GM23338 (cell line): ENCODE data around the gene NRP2. TPM values are rescaled to one million over a fixed set of nuclear protein-coding genes. Genes with fewer than 3 reads are reported as not detected.

Experiments
- ATAC-seq: fragments of 200-7000 bp; cut with Tn5 transposase; 3 replicates; pipeline ENCODE4 v1.9.1; 2020
- DNase-seq: peaks from one replicate; pipeline ENCODE4 v3.0.0-alpha.2; 2015; ENCODE audit warnings: low spot score
- H2AFZ ChIP-seq: fragments of 200-600 bp; sonication (generic); 2 replicates; pipeline ENCODE4 v1.8.0; 2016; ENCODE audit warnings: antibody characterized with exemption, mild to moderate bottlenecking, moderate library complexity
- H3F3A ChIP-seq: fragments of 200-600 bp; sonication (generic); replicated peaks from 2 replicates; pipeline ENCODE4 v1.8.0; 2017; ENCODE audit warnings: antibody characterized with exemption, mixed run types, low read depth
- H3K27ac ChIP-seq: fragments of 200-600 bp; sonication (generic); 2 replicates; pipeline ENCODE4 v1.6.1; 2016; ENCODE audit warnings: low read depth
- H3K27me3 ChIP-seq: fragments of 200-600 bp; sonication (generic); 2 replicates; pipeline ENCODE4 v1.8.0; 2016; ENCODE audit warnings: mild to moderate bottlenecking, mixed run types, moderate library complexity; ENCODE audit not compliant: insufficient read depth
- H3K36me3 ChIP-seq: fragments of 200-600 bp; sonication (generic); 2 replicates; pipeline ENCODE4 v1.8.0; 2016; ENCODE audit warnings: mild to moderate bottlenecking; ENCODE audit not compliant: insufficient read depth
- H3K4me1 ChIP-seq: fragments of 200-600 bp; sonication (generic); 2 replicates; pipeline ENCODE4 v1.8.0; 2016; ENCODE audit warnings: mild to moderate bottlenecking, moderate library complexity; ENCODE audit not compliant: insufficient read depth
- H3K4me2 ChIP-seq: fragments of 200-600 bp; sonication (generic); 2 replicates; pipeline ENCODE4 v1.7.1; 2017; ENCODE audit warnings: mixed run types
- H3K4me3 ChIP-seq: fragments of 200-600 bp; sonication (generic); 2 replicates; pipeline ENCODE4 v1.6.1; 2016; ENCODE audit warnings: mixed run types
- H3K79me2 ChIP-seq: fragments of 200-600 bp; sonication (generic); replicated peaks from 2 replicates; pipeline ENCODE4 v1.8.0; 2017; ENCODE audit warnings: mild to moderate bottlenecking; ENCODE audit not compliant: insufficient read depth
- H3K9me2 ChIP-seq: fragments of 200-600 bp; sonication (generic); 2 replicates; pipeline ENCODE4 v1.8.0; 2017; ENCODE audit not compliant: insufficient read depth
- H4K20me1 ChIP-seq: fragments of 200-600 bp; sonication (generic); replicated peaks from 2 replicates; pipeline ENCODE4 v1.8.0; 2017; ENCODE audit warnings: mild to moderate bottlenecking; ENCODE audit not compliant: insufficient read depth
- H3K27ac Mint-ChIP-seq: 2 replicates; pipeline ENCODE4 v1.8.0; 2020; ENCODE audit warnings: inconsistent platforms, mild to moderate bottlenecking, moderate library complexity, mixed read lengths
- H3K27me3 Mint-ChIP-seq: 3 replicates; pipeline ENCODE4 v1.8.0; 2022; ENCODE audit warnings: low read depth, mild to moderate bottlenecking, moderate library complexity, mixed read lengths, inconsistent platforms; ENCODE audit not compliant: insufficient read depth, poor library complexity
- H3K36me3 Mint-ChIP-seq: 3 replicates; pipeline ENCODE4 v1.8.0; 2021; ENCODE audit warnings: low read depth, mild to moderate bottlenecking, inconsistent platforms, moderate library complexity, mixed read lengths
- H3K4me1 Mint-ChIP-seq: 3 replicates; pipeline ENCODE4 v1.8.0; 2020; ENCODE audit warnings: mild to moderate bottlenecking, inconsistent platforms, mixed read lengths
- H3K4me3 Mint-ChIP-seq: 3 replicates; pipeline ENCODE4 v1.8.0; 2021; ENCODE audit warnings: moderate library complexity, mild to moderate bottlenecking, inconsistent platforms, mixed read lengths
- H3K9me3 Mint-ChIP-seq: 3 replicates; pipeline ENCODE4 v1.8.0; 2020; ENCODE audit warnings: moderate library complexity, mild to moderate bottlenecking, inconsistent platforms, mixed read lengths
- CREB1 ChIP-seq: fragments of 250-450 bp; sonication (Bioruptor Pico); IDR thresholded peaks from 2 replicates; pipeline ENCODE4 v1.5.0; 2020; ENCODE audit warnings: low read depth, mild to moderate bottlenecking, moderate library complexity
- CTCF ChIP-seq, 2 experiments: fragments of 200-600 bp in 1 of 2; sonication (generic) in 1 of 2; conservative IDR thresholded peaks; 2 replicates each; pipeline versions ENCODE4 v1.5.1 to v1.6.1; 2016 to 2017; ENCODE audit warnings: antibody characterized with exemption in 2 of 2, low read depth in 2 of 2, mild to moderate bottlenecking in 2 of 2, moderate library complexity in 1 of 2
- ETS1 ChIP-seq: IDR thresholded peaks from 2 replicates; pipeline ENCODE4 v1.6.1; 2016; ENCODE audit warnings: antibody characterized with exemption
- EZH2 ChIP-seq: fragments of 200-600 bp; sonication (generic); IDR thresholded peaks from one replicate; pipeline ENCODE4 v1.8.0; 2017; ENCODE audit warnings: antibody characterized with exemption, mild to moderate bottlenecking, low read depth; ENCODE audit not compliant: unreplicated experiment
- EZH2phosphoT487 ChIP-seq: fragments of 200-600 bp; sonication (generic); IDR thresholded peaks from one replicate; pipeline ENCODE4 v1.8.1; 2018; ENCODE audit warnings: antibody characterized with exemption; ENCODE audit not compliant: unreplicated experiment
- JUNB ChIP-seq: IDR thresholded peaks from one replicate; pipeline ENCODE4 v1.6.1; 2016; ENCODE audit warnings: antibody characterized with exemption; ENCODE audit not compliant: unreplicated experiment
- NANOG ChIP-seq: IDR thresholded peaks from 2 replicates; pipeline ENCODE4 v1.6.1; 2016; ENCODE audit warnings: antibody characterized with exemption, borderline replicate concordance
- POLR2AphosphoS5 ChIP-seq: IDR thresholded peaks from 2 replicates; pipeline ENCODE4 v1.6.1; 2016; ENCODE audit warnings: antibody characterized with exemption, low read depth
- REST ChIP-seq: IDR thresholded peaks from one replicate; pipeline ENCODE4 v1.6.1; 2018; ENCODE audit warnings: antibody characterized with exemption; ENCODE audit not compliant: unreplicated experiment
- STAT1 ChIP-seq: IDR thresholded peaks from one replicate; pipeline ENCODE4 v1.6.1; 2016; ENCODE audit warnings: antibody characterized with exemption; ENCODE audit not compliant: unreplicated experiment
- ZNF114 ChIP-seq: fragments of 250-450 bp; sonication (Bioruptor Pico); IDR thresholded peaks from 2 replicates; pipeline ENCODE4 v1.5.0; 2020; ENCODE audit warnings: mild to moderate bottlenecking, moderate library complexity
- ZNF331 ChIP-seq: fragments of 250-450 bp; sonication (Bioruptor Pico); IDR thresholded peaks from 2 replicates; pipeline ENCODE4 v1.5.0; 2020; ENCODE audit warnings: low read depth, mild to moderate bottlenecking, moderate library complexity
- ZNF462 ChIP-seq: fragments of 250-450 bp; sonication (Bioruptor Pico); IDR thresholded peaks from 2 replicates; pipeline ENCODE4 v1.5.0; 2020; ENCODE audit warnings: mild to moderate bottlenecking, moderate library complexity
- polyA plus RNA-seq: library from polyadenylated mRNA; unstranded; fragments of >200 nt; fragmentation: Nextera tagmentation; extraction: Ambion mirVana; gene quantifications from 2 replicates; pipeline ENCODE4 v1.2.1, GENCODE V29; 2016
- total RNA-seq: library from RNA; depleted of rRNA; stranded (reverse); fragments of >200 nt; shearing (Covaris generic); gene quantifications from 2 replicates; pipeline ENCODE4 v1.2.3, GENCODE V29; 2014

Gene NRP2
- total and polyA plus RNA-seq, 2 experiments from 2014 or later = 18.4 to 22.0 TPM

- Mint-ChIP-seq H3K36me3 (peaks cover 7% of the 10 kb centered on the region), H3K4me3 (no peak overlapping the region), H3K9me3 (no peaks in the 10 kb centered on the region; the same call in 2 of the 3 replicates), H3K27me3 (peaks cover 39% of the 10 kb centered on the region), H3K27ac (no peak overlapping the region), H3K4me1 (peaks cover 48% of the 10 kb centered on the region)
- Histone ChIP-seq H3K79me2 (peaks cover 38% of the 10 kb centered on the region), H2AFZ (no peak overlapping the region), H3K27me3 (peaks cover 41% of the 10 kb centered on the region), H3K36me3 (no peaks in the 10 kb centered on the region), H3K9me2 (no peaks in the 10 kb centered on the region; the same call in 1 of the 2 replicates), H3F3A (no peaks in the 10 kb centered on the region; the same call in 1 of the 2 replicates), H4K20me1 (no peaks in the 10 kb centered on the region), H3K4me3 (no peak overlapping the region), H3K27ac (no peak overlapping the region), H3K4me2 (no peak overlapping the region), H3K4me1 (peaks cover 32% of the 10 kb centered on the region)
- TF ChIP-seq EZH2phosphoT487 (no peak), ZNF462 (CRISPR knock-in tag) (no peak), CREB1 (CRISPR knock-in tag) (no peak), ETS1 (no peak), EZH2 (no peak), NANOG (no peak), ZNF331 (no peak), POLR2AphosphoS5 (no peak), STAT1 (no peak), REST (no peak), JUNB (no peak), CTCF (conservative IDR thresholded peaks at IDR 0.05; ENCODE audit: low read depth in 2 of 2) (no peak), ZNF114 (no peak)
- DNase-seq (no peak), ATAC-seq (no peak)
Observed at GRCh38 chr2:205688417-205689200, 6.3 kb downstream of the NRP2 start.
